ENCODE results near the gene EIF2B5. TPM values are rescaled to one million over a fixed set of nuclear protein-coding genes. Genes with fewer than 3 reads are reported as not detected.
A peak's percentile ranks its signal among the peaks of the same experiment; 100 is the strongest.

The EIF2B5 gene
- total and polyA plus RNA-seq, 9 of the 15 experiments (the other 6 are each of a cell fraction or from before 2014, with no cell fraction given), result 19.1 to 92.4 (median 74.0) TPM

DNA sequence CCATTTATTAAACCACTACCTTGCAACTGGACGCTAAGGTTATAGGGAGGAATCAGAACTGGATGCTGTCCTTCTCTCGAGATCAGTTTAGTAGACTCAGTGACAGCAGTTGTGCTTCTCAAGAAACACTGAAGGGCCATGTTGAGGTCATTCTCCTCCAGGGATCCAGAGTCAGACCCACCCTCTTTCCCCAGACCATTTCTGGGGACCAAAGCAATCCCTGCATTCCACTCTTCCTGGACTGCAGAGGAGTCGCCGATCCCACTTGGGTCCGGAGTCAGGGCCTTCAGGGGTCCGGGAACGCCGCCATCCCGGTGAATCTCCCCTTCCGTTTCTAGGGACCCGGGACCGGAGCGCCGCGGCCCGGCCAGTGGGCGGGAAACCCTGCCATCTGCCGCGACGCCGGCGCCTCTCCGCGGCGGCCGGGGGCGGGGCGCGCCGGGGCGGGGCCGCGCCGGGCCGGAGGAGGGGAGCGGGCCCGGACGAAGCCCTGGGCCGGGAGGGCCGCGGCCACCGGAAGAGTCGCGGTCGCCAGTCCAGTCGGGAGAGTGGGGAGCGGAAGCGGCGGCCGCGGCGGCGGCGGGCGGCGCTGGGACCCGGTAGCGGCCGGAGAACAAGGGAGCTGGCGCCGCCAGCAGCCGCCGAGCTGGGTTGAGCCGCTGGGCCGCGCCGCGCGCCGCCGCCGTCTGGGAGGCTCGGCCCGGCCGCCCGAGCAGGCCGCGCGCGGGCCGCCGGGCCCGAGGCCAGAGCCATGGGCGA lies 19.9 kb downstream of the EIF2B5 start, which contains the start of gene DVL3 (continued):
- peak; percentile 26; the same call in 1 of the 2 replicates for TF ChIP-seq PML (IDR thresholded peaks at IDR 0.05; ENCODE audit: low read length)
- no peak for TF ChIP-seq NCOA2 (IDR thresholded peaks at IDR 0.05; ENCODE audit: partially characterized antibody in 2 of 2)
- TF ChIP-seq BCL6 (CRISPR knock-in tag; IDR thresholded peaks at IDR 0.05), result no peak
- 0 out of 2 replicates have a peak, but pooled peaks have one; percentile 7 for TF ChIP-seq JUN (IDR thresholded peaks at IDR 0.05; ENCODE audit: borderline replicate concordance, low read depth, low read length)
- no peak for TF ChIP-seq JUN (CRISPR knock-in tag; IDR thresholded peaks at IDR 0.05; ENCODE audit: borderline replicate concordance)
- TF ChIP-seq SMAD3 (CRISPR knock-in tag; conservative IDR thresholded peaks at IDR 0.05), result no peak
- TF ChIP-seq PHF21A (IDR thresholded peaks at IDR 0.05; ENCODE audit: borderline replicate concordance, low read depth), result peak; percentile 49; the same call in 1 of the 2 replicates
- TF ChIP-seq, protein P1, sequence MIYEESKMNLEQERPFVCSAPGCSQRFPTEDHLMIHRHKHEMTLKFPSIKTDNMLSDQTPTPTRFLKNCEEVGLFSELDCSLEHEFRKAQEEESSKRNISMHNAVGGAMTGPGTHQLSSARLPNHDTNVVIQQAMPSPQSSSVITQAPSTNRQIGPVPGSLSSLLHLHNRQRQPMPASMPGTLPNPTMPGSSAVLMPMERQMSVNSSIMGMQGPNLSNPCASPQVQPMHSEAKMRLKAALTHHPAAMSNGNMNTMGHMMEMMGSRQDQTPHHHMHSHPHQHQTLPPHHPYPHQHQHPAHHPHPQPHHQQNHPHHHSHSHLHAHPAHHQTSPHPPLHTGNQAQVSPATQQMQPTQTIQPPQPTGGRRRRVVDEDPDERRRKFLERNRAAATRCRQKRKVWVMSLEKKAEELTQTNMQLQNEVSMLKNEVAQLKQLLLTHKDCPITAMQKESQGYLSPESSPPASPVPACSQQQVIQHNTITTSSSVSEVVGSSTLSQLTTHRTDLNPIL (CRISPR knock-in tag; IDR thresholded peaks at IDR 0.05), result no peak
- no peak for TF ChIP-seq ZNF347 (CRISPR knock-in tag; IDR thresholded peaks at IDR 0.05; ENCODE audit: low read depth)
- TF ChIP-seq TAF9B (IDR thresholded peaks at IDR 0.05; ENCODE audit: partially characterized antibody), result no peak
- TF ChIP-seq SP1 (CRISPR knock-in tag; IDR thresholded peaks at IDR 0.05), result no peak; the same call in 1 of the 2 replicates
- TF ChIP-seq TAF15 (IDR thresholded peaks at IDR 0.05; ENCODE audit: low read depth, low read length), result no peak
- peak; percentile 51; the same call in 1 of the 2 replicates for TF ChIP-seq POLR2A (conservative IDR thresholded peaks at IDR 0.05)
- TF ChIP-seq NRF1 (conservative IDR thresholded peaks at IDR 0.05 in 1 of 2, IDR thresholded peaks at IDR 0.05 in 1 of 2), result 0 out of 4 replicates have a peak, but pooled peaks of 1 of the 2 experiments have one; percentile 22
- TF ChIP-seq, protein P2, sequence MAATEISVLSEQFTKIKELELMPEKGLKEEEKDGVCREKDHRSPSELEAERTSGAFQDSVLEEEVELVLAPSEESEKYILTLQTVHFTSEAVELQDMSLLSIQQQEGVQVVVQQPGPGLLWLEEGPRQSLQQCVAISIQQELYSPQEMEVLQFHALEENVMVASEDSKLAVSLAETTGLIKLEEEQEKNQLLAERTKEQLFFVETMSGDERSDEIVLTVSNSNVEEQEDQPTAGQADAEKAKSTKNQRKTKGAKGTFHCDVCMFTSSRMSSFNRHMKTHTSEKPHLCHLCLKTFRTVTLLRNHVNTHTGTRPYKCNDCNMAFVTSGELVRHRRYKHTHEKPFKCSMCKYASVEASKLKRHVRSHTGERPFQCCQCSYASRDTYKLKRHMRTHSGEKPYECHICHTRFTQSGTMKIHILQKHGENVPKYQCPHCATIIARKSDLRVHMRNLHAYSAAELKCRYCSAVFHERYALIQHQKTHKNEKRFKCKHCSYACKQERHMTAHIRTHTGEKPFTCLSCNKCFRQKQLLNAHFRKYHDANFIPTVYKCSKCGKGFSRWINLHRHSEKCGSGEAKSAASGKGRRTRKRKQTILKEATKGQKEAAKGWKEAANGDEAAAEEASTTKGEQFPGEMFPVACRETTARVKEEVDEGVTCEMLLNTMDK (IDR thresholded peaks at IDR 0.05; ENCODE audit: borderline replicate concordance, insufficient read depth, low read depth, low read length, poor library complexity, severe bottlenecking), result no peak
- TF ChIP-seq, protein P3, sequence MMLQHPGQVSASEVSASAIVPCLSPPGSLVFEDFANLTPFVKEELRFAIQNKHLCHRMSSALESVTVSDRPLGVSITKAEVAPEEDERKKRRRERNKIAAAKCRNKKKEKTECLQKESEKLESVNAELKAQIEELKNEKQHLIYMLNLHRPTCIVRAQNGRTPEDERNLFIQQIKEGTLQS (IDR thresholded peaks at IDR 0.05), result 0 out of 2 replicates have a peak, but pooled peaks have one; percentile 34
- TF ChIP-seq, protein P3 (CRISPR knock-in tag; conservative IDR thresholded peaks at IDR 0.05), result no peak
- no peak for TF ChIP-seq CBFA2T2 (conservative IDR thresholded peaks at IDR 0.05)
- peak; percentile 56 for TF ChIP-seq EP400 (IDR thresholded peaks at IDR 0.05)
- TF ChIP-seq KLF1 (tag; IDR thresholded peaks at IDR 0.05), result no peak
- no peak for TF ChIP-seq ZNF12 (CRISPR knock-in tag; IDR thresholded peaks at IDR 0.05)
- no peak for TF ChIP-seq MTA2 (IDR thresholded peaks at IDR 0.05; ENCODE audit: low read depth)
- 0 out of 2 replicates have a peak, but pooled peaks have one; percentile 35 for TF ChIP-seq NBN (IDR thresholded peaks at IDR 0.05; ENCODE audit: low read depth)
- TF ChIP-seq, protein P4, sequence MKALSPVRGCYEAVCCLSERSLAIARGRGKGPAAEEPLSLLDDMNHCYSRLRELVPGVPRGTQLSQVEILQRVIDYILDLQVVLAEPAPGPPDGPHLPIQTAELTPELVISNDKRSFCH (CRISPR knock-in tag; IDR thresholded peaks at IDR 0.05), result no peak
- TF ChIP-seq, protein P4 (tag; IDR thresholded peaks at IDR 0.05), result 0 out of 2 replicates have a peak, but pooled peaks have one; percentile 58
- TF ChIP-seq RBM22 (IDR thresholded peaks at IDR 0.05; ENCODE audit: low read depth, low read length, poor library complexity, severe bottlenecking), result no peak
